Heart right ventricle (tissue), 16 donors: ENCODE data around the gene MTHFD1L. TPM values are rescaled to one million over a fixed set of nuclear protein-coding genes. Genes with fewer than 3 reads are reported as not detected.
"Not testable (repeated sequence)": the region's sequence is repeated elsewhere in the genome, so short reads cannot be mapped to it uniquely, and the experiment has no call there.

Experiments
- ATAC-seq, 8 donors: fragments of 200-7000 bp; cut with Tn5 transposase; one replicate each; pipeline ENCODE4 v1.9.1; 2020; ENCODE audit warnings: mild to moderate bottlenecking in 8 of 8, moderate library complexity in 8 of 8, moderate number of reproducible peaks in 1 of 8
- DNase-seq, 2 donors: peaks; one replicate each; pipeline ENCODE4 v3.0.0-alpha.2; 2020
- H3K27ac ChIP-seq, 10 donors: fragments of 200-600 bp; sonication (generic) in 2 of 10; one replicate each; pipeline versions ENCODE4 v1.5.0 to v1.8.0; 2020 to 2022; ENCODE audit warnings: mild to moderate bottlenecking in 3 of 10
- H3K27me3 ChIP-seq, 7 donors: fragments of 200-600 bp; one replicate each; pipeline ENCODE4 v1.8.0; 2021 to 2022; ENCODE audit warnings: mild to moderate bottlenecking in 2 of 7
- H3K36me3 ChIP-seq, 9 donors: fragments of 200-600 bp; sonication (generic) in 1 of 9; one replicate each; pipeline versions ENCODE4 v1.5.0 to v1.8.0; 2020 to 2022; ENCODE audit warnings: mild to moderate bottlenecking in 2 of 9
- H3K4me1 ChIP-seq, 9 donors: fragments of 200-600 bp; sonication (generic) in 1 of 9; one replicate each; pipeline versions ENCODE4 v1.5.0 to v1.8.0; 2020 to 2022; ENCODE audit warnings: mild to moderate bottlenecking in 4 of 9
- H3K4me3 ChIP-seq, 10 donors: fragments of 200-600 bp; sonication (generic) in 2 of 10; one replicate each; pipeline versions ENCODE4 v1.5.0 to v1.8.0; 2020 to 2022; ENCODE audit warnings: mild to moderate bottlenecking in 7 of 10, moderate library complexity in 2 of 10
- H3K9me3 ChIP-seq, 11 donors: fragments of 200-600 bp in 10 of 11; sonication (generic) in 2 of 11; one replicate each; pipeline versions ENCODE4 v1.5.0 to v1.8.0; 2013 to 2022; ENCODE audit warnings: mild to moderate bottlenecking in 2 of 11, control low read depth in 1 of 11, moderate library complexity in 1 of 11
- CTCF ChIP-seq, 9 donors: fragments of 200-600 bp; sonication (generic) in 2 of 9; IDR thresholded peaks; one replicate each; pipeline versions ENCODE4 v1.5.0 to v1.8.0; 2021 to 2022; ENCODE audit warnings: antibody characterized with exemption in 9 of 9, mild to moderate bottlenecking in 5 of 9, moderate library complexity in 1 of 9
- WGBS, 2 donors: extraction: QIAGEN DNeasy Blood & Tissue Kit; methylation state at CpG; one replicate each; pipeline ENCODE4 v1.1.7; 2013; ENCODE audit warnings: inconsistent platforms in 1 of 2; 5-methylcytosine and 5-hydroxymethylcytosine counted together
- intact Hi-C, 10 donors: fragments of 100-400 bp; cut with DNase I; formaldehyde crosslinking; loops; one replicate each; pipeline versions ENCODE4 v1.11.1 to v1.14.2; 2022
- polyA plus RNA-seq, 2 donors: library from polyadenylated mRNA; stranded (reverse); fragments of 200-250 nt; gene quantifications; one replicate each; pipeline ENCODE4 v1.2.3, GENCODE V29; 2013
- total RNA-seq, 10 donors: library from RNA; stranded (reverse); fragmentation: NEBNext Ultra II Directional in 3 of 10; extraction: Animal tissue kit (Norgen Biotek cat#: 25700) in 3 of 10; gene quantifications; one replicate each; pipeline versions ENCODE4 v1.2.1 to v1.2.4, GENCODE V29; 2021 to 2023
- donor health status: Arrhythmogenic right ventricular cardiomyopathy.
- donor health status: ischemic (EF 13 %, LVEDD 7.1; RV severe dilation, severe dysfunction).
- donor health status: healthy with polysubstance abuse.
- donor health status: DM: no; HTN: yes; CAD: no.
- donor health status: DM: no; HTN: no; CAD: no.
- donor health status: ischemic (EF 25% LVEDD 6.9; RV normal size, moderate dysfunction).
- donor health status: ischemic (EF 25% LVEDD 5.7; RV mildly dilated, moderate dysfunction).
- donor health status: healthy.
- donor health status: DM: yes; HTN: yes; CAD: no.
- donor health status: Ischemic cardiomyopathy.
- donor health status: ischemic (EF 35%, LVEDD 5.7; RV mildly dilated, moderate dysfunction).
- donor health status: nonischemic (EF 11% LVEDD 7.7; RV severe dilation, severe dysfunction).
- donor health status: DM: yes; HTN: yes; CAD: no.
- donor health status: PGD.
- donor health status: ischemic (EF 29% LVEDD 5.4; RV normal size, mild dysfunction).
- donor health status: nonischemic (EF 23%, LVEDD 6.1; RV moderate dilation, normal function).

Gene MTHFD1L
- total and polyA plus RNA-seq, 12 donors = 1.2 to 10.8 (median 3.8) TPM

- intact Hi-C loops = no loop called here
- 94 to 98% methylated on average over 5 of the region's 5 CpGs for WGBS, 2 donors
- ATAC-seq = no peak
- Histone ChIP-seq H3K9me3 (no peaks in the 10 kb centered on the region), H3K27me3 (no peaks in the 10 kb centered on the region), H3K27ac (no peak overlapping the region), H3K36me3 (no peaks in the 10 kb centered on the region), H3K4me1 (no peaks in the 10 kb centered on the region), H3K4me3 (no peak overlapping the region)
- TF ChIP-seq CTCF (IDR thresholded peaks at IDR 0.05) = no peak
- no peak for DNase-seq
Measured at GRCh38 chr6:151113641-151114040, 248.1 kb downstream of the MTHFD1L start.

- intact Hi-C loops = no loop called here
Measured at GRCh38 chr6:151118461-151119123, 253.1 kb downstream of the MTHFD1L start.

GRCh38 chr6:151119823-151120524 is 254.5 kb downstream of the MTHFD1L start:
- Histone ChIP-seq H3K27ac (no peak overlapping the region), H3K36me3 (no peaks in the 10 kb centered on the region), H3K4me3 (no peak overlapping the region), H3K4me1 (peaks cover 0 to 11% (median 6%) of the 10 kb centered on the region in 9 donors), H3K27me3 (no peaks in the 10 kb centered on the region), H3K9me3 (no peaks in the 10 kb centered on the region)
- no peak for ATAC-seq
- intact Hi-C loops = no loop called here
- no peak for DNase-seq
- no peak for TF ChIP-seq CTCF (IDR thresholded peaks at IDR 0.05)
- WGBS, 2 donors = 86 to 93% methylated on average over 11 of the region's 11 CpGs

More at GRCh38 chr6:151118461-151119123, 253.1 kb downstream of the MTHFD1L start:
- Histone ChIP-seq H3K27me3 (no peaks in the 10 kb centered on the region), H3K9me3 (no peaks in the 10 kb centered on the region), H3K4me3 (no peak overlapping the region), H3K36me3 (no peaks in the 10 kb centered on the region), H3K27ac (no peak overlapping the region), H3K4me1 (peaks cover 0 to 11% (median 6%) of the 10 kb centered on the region in 9 donors)
- TF ChIP-seq CTCF (IDR thresholded peaks at IDR 0.05) = no peak
- no peak for ATAC-seq
- no peak for DNase-seq
- WGBS, 2 donors = 81 to 85% methylated on average over 8 of the region's 8 CpGs

- peak; percentile 55 to 94 (median 87) for ATAC-seq
- WGBS, 2 donors = 66 to 71% methylated on average over 1 of the region's 1 CpG
- Histone ChIP-seq H3K36me3 (no peaks in the 10 kb centered on the region), H3K27me3 (no peaks in the 10 kb centered on the region), H3K27ac (no peak overlapping the region), H3K4me1 (peaks cover 0 to 11% (median 6%) of the 10 kb centered on the region in 9 donors), H3K4me3 (no peak overlapping the region), H3K9me3 (no peaks in the 10 kb centered on the region)
- intact Hi-C loops = no loop called here
- peak; percentile 68 to 79 for DNase-seq
- no peak for TF ChIP-seq CTCF (IDR thresholded peaks at IDR 0.05)
Measured at GRCh38 chr6:151121900-151122299, 256.4 kb downstream of the MTHFD1L start.

GRCh38 chr6:151123641-151124040 is 258.1 kb downstream of the MTHFD1L start:
- peaks cover 0 to 11% (median 6%) of the 10 kb centered on the region in 9 donors for H3K4me1 ChIP-seq
- H3K9me3 ChIP-seq, H3K36me3 ChIP-seq, H3K27me3 ChIP-seq, DNase-seq, H3K27ac ChIP-seq, intact Hi-C loops, ATAC-seq, H3K4me3 ChIP-seq: not testable (repeated sequence)
- WGBS, 2 donors = 97 to 98% methylated on average over 8 of the region's 8 CpGs

- H3K27me3 ChIP-seq, DNase-seq, H3K36me3 ChIP-seq, H3K27ac ChIP-seq, H3K9me3 ChIP-seq, ATAC-seq, intact Hi-C loops, H3K4me3 ChIP-seq: not testable (repeated sequence)
- peaks cover 0 to 11% (median 6%) of the 10 kb centered on the region in 9 donors for H3K4me1 ChIP-seq
- 67 to 84% methylated on average over 2 of the region's 2 CpGs for WGBS, 2 donors
Measured at GRCh38 chr6:151125242-151125641, 259.7 kb downstream of the MTHFD1L start.

- 82 to 84% methylated on average over 5 to 6 of the region's 6 CpGs for WGBS, 2 donors
- DNase-seq, intact Hi-C loops, H3K27ac ChIP-seq, H3K9me3 ChIP-seq, ATAC-seq, H3K4me3 ChIP-seq, H3K27me3 ChIP-seq, H3K36me3 ChIP-seq: not testable (repeated sequence)
- peaks cover 0 to 11% (median 6%) of the 10 kb centered on the region in 9 donors for H3K4me1 ChIP-seq
Measured at GRCh38 chr6:151125651-151126416, 260.3 kb downstream of the MTHFD1L start.
